ENCODE measurements around the gene STEAP1B.

Gene STEAP1B

DNA sequence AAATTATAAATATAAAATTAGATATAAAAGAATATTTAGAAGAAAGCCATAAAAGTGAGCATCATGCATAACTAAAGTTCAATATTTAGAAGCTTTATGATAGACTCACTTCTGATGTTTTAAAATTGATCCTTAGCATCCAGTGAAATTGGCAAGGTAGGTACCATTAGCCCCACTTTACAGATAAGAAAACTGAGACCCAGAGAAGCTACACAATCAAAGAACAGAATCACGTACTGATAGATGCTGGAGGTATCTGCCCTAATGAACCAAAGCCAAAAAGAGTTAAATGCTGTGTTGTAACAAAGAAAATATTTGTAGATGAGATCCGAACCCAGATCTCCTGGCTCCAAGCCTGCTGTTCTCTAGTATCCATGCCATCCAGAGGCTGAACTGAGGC is 100.4 kb downstream of the STEAP1B start:
- Mint-ChIP-seq H3K4me3 (no peak overlapping the region), H3K36me3 (ENCODE audit: low read depth) (no peaks in the 10 kb centered on the region), H3K9me3 (no peaks in the 10 kb centered on the region), H3K4me1 (peaks cover 9% of the 10 kb centered on the region), H3K27ac (no peak overlapping the region), H3K27me3 (no peaks in the 10 kb centered on the region)
- ATAC-seq (no peak), DNase-seq (no peak)

DNA sequence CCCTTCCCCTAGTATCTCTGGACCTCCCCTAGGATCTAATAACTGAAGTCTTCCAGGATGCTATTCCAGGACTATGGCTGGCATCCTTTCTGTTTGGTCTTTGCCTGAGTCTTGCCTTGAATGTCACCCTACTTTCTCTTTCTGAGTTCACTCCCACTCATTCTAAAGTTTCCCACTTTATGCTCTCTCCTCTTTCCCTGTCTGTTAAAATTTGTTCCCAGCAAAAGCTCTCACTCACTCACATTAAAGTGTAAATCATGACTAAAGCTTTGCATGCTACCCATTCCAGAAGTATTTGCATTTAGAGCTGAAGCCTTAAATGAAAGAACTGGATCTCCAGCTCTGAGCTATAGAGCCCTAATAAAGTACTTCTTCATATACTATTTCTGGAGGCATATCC is 100.9 kb downstream of the STEAP1B start:
- Mint-ChIP-seq H3K4me3 (no peak overlapping the region), H3K27me3 (no peaks in the 10 kb centered on the region), H3K36me3 (ENCODE audit: low read depth) (no peaks in the 10 kb centered on the region), H3K9me3 (no peaks in the 10 kb centered on the region), H3K4me1 (peaks cover 9% of the 10 kb centered on the region), H3K27ac (no peak overlapping the region)
- ATAC-seq (no peak), DNase-seq (no peak)

DNA sequence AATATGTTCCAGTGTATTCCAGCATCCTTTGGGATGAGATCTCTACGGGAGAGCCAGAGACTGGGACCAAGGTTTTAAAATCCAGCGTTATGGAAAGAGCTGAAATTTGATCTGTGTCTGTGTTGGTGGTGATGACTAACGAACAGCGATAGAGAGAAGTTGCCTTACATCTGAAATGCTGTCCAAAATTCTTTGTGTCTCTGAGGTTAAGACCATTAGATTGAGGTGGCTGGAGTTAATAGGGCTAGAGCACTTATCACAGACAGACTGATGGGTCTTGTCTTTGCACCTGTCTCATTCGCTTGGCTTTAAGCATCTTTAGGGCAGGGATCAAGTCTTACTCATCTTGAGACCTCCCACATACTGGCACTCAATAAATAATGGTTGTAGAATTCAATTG is 102.0 kb downstream of the STEAP1B start:
- no peak for ATAC-seq
- DNase-seq, result no peak
- no peaks in the 10 kb centered on the region for H3K27me3 Mint-ChIP-seq
- H3K27ac Mint-ChIP-seq, result no peak overlapping the region
- H3K36me3 Mint-ChIP-seq (ENCODE audit: low read depth), result no peaks in the 10 kb centered on the region
- H3K4me1 Mint-ChIP-seq, result peaks cover 7% of the 10 kb centered on the region
- H3K9me3 Mint-ChIP-seq, result no peaks in the 10 kb centered on the region
- no peak overlapping the region for H3K4me3 Mint-ChIP-seq

DNA sequence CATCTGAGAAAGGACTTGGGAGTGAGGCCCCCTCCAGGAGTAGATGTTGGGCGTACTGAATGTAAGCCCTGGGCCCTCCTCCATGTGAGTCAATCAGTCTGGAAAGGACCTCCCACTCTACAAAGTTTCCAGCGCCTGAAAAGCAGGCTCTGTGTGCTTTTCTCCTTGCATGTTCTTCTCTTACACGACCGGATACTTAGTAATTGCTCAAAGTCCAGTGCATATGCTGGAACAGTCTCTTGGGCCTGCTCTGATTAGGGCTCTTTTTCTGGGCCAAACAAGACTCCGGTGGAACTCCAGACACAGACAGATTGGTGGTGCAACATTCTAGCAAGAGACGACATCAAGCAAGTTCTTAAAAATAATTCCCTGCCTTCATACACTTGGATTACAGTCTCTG is 104.8 kb downstream of the STEAP1B start:
- Mint-ChIP-seq H3K27ac (no peak overlapping the region), H3K27me3 (peaks cover 2% of the 10 kb centered on the region), H3K4me1 (no peaks in the 10 kb centered on the region), H3K9me3 (no peaks in the 10 kb centered on the region), H3K36me3 (ENCODE audit: low read depth) (no peaks in the 10 kb centered on the region), H3K4me3 (no peak overlapping the region)
- ATAC-seq (no peak), DNase-seq (no peak)

DNA sequence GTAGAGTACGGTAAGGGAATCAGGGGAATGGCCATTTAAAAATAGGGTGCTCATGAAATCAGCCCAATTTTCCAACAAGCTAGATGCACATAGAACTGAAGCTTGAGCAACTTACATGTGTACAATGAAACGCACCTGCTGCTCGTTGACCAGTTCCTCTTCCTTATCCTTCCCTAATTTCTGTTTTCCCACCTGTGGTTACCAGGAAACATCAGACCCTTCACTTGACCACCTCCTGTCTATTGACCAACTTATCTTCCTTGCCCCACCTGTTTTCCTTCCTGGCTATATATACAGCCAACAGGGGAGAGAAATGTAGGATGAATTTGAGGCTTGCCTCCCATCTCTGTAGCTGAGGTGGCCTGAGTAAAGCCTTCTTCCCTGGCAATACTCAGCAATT is 105.2 kb downstream of the STEAP1B start:
- no peak for ATAC-seq
- no peak overlapping the region for H3K4me3 Mint-ChIP-seq
- no peak overlapping the region for H3K27ac Mint-ChIP-seq
- no peaks in the 10 kb centered on the region for H3K9me3 Mint-ChIP-seq
- no peaks in the 10 kb centered on the region for H3K36me3 Mint-ChIP-seq (ENCODE audit: low read depth)
- DNase-seq, result no peak
- no peaks in the 10 kb centered on the region for H3K4me1 Mint-ChIP-seq
- H3K27me3 Mint-ChIP-seq, result peaks cover 2% of the 10 kb centered on the region

DNA sequence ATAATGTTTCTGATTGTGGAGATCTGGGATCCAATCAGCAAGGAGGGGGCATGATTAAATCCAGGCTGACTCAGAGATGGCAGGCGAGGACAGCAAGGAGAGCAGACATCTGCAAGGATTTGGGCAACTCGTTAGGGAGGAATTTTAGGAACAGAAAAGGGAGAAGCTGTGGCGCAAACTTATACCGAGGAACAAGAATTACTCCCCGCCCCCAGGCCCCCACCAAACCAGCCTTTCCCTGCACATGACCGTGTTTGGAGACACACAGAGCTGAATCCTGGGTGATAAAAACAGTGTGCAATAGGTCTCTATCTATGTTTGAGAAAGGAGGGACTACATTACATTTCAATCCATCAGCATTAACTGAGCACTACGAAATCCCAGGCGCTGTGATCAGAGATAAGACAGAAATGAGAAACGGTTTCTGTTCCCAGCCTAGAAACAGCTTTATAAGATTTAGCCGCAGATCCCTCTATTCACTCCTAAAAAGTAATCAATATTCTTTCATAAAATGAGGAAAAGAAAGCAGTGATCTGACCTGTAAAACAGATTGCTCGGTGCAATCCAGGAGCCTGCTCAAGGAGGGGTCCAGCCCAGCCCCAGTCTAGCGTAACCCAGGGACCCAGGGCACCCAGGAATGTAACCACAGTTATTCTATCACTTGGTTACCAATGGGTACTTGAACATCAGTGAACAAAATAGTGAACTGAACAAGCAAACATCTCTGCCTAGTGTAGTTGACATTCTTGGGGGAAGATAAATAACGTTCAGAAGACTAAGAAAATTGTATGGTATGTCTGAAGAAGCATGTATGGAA is 105.9 kb downstream of the STEAP1B start:
- Mint-ChIP-seq H3K9me3 (no peaks in the 10 kb centered on the region), H3K4me3 (no peak overlapping the region), H3K27me3 (peaks cover 2% of the 10 kb centered on the region), H3K36me3 (ENCODE audit: low read depth) (no peaks in the 10 kb centered on the region), H3K27ac (no peak overlapping the region), H3K4me1 (no peaks in the 10 kb centered on the region)
- ATAC-seq (no peak), DNase-seq (no peak)

DNA sequence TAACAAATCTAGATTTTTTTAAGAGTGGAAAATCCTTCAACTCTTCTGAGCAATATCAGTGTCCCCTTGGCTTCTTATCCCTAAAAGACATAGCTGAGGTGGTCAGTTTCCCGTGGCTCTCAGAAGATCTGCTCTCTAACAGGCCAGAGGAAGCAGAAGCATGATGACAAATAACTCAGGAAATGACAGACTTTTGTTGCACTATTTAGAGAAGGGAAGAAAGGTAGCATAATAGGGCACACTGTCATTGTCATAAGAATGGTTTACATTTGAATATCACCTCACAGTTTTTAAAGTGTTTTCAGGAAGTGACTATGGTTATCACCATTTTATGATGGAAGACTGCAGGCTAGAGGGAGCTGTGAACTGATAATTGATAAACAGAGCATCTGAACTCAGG is 109.5 kb downstream of the STEAP1B start:
- Mint-ChIP-seq H3K9me3 (no peaks in the 10 kb centered on the region), H3K4me3 (no peak overlapping the region), H3K27me3 (peaks cover 4% of the 10 kb centered on the region), H3K36me3 (ENCODE audit: low read depth) (no peaks in the 10 kb centered on the region), H3K4me1 (no peaks in the 10 kb centered on the region), H3K27ac (no peak overlapping the region)
- ATAC-seq (no peak), DNase-seq (no peak)

DNA sequence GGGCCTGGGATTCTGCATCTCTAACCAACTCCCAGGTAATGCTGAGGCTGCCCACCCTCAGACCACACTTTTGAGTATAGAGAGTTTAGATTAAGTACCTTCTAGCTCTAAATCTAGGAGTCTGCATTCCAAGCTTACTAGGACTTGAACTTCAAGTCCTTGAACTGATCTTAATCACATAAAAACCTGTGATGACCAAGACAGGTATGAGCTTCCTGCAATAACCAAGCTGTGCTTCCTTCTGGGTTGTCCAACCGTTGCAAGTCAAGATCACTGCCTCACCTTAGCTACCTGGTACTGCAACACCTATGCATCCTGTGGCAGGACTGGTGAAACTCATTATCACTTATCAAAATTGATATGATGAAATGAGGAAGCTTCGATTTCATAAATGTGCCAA is 110.1 kb downstream of the STEAP1B start:
- no peak overlapping the region for H3K27ac Mint-ChIP-seq
- no peaks in the 10 kb centered on the region for H3K9me3 Mint-ChIP-seq
- DNase-seq (no peak), ATAC-seq (no peak)
- no peak overlapping the region for H3K4me3 Mint-ChIP-seq
- H3K36me3 Mint-ChIP-seq (ENCODE audit: low read depth), result no peaks in the 10 kb centered on the region
- H3K4me1 Mint-ChIP-seq, result no peaks in the 10 kb centered on the region
- H3K27me3 Mint-ChIP-seq, result peaks cover 4% of the 10 kb centered on the region

DNA sequence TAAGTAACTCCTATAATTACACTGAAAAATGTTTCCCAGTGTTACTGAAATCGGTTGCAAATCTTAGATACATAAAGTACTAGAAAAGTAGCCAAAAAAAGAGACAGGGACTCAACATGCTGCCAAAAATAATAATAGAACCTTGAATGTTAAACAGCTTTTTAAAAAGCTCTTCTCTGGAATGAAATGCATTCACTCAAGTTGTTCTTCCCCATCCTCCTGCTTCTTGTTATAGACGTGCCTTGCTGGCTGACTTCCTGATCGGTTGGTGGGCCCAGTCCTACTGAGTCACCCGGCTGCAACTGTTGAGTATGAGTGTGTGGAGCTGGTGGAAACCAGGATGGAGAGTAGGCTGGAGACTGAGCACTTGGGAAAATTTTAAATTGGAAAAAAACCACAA is 112.4 kb downstream of the STEAP1B start:
- H3K27ac Mint-ChIP-seq, result no peak overlapping the region
- no peak overlapping the region for H3K4me3 Mint-ChIP-seq
- ATAC-seq (no peak), DNase-seq (no peak)
- H3K9me3 Mint-ChIP-seq, result no peaks in the 10 kb centered on the region
- H3K4me1 Mint-ChIP-seq, result no peaks in the 10 kb centered on the region
- H3K27me3 Mint-ChIP-seq, result peaks cover 4% of the 10 kb centered on the region
- no peaks in the 10 kb centered on the region for H3K36me3 Mint-ChIP-seq (ENCODE audit: low read depth)

DNA sequence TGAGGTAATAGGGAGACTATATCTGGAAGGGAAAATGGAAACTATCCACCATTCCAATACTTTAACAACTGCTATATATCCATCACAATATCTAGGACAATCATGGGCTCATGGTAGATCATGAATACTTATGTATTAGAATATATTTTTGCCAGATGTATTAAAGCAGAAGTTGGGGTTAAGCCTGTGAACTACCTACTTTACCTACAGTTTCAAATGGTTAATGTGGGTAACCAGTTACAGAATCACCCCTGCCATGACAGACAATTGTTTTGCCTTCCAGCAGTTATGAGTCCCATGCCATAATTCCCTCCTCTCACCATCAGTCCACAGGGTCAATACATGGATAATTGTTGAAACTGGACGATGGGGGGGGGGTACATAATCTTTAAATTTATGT is 113.1 kb downstream of the STEAP1B start:
- H3K27me3 Mint-ChIP-seq, result peaks cover 4% of the 10 kb centered on the region
- no peaks in the 10 kb centered on the region for H3K4me1 Mint-ChIP-seq
- no peak for DNase-seq
- no peak for ATAC-seq
- H3K4me3 Mint-ChIP-seq, result no peak overlapping the region
- H3K9me3 Mint-ChIP-seq, result no peaks in the 10 kb centered on the region
- H3K36me3 Mint-ChIP-seq (ENCODE audit: low read depth), result no peaks in the 10 kb centered on the region
- H3K27ac Mint-ChIP-seq, result no peak overlapping the region

DNA sequence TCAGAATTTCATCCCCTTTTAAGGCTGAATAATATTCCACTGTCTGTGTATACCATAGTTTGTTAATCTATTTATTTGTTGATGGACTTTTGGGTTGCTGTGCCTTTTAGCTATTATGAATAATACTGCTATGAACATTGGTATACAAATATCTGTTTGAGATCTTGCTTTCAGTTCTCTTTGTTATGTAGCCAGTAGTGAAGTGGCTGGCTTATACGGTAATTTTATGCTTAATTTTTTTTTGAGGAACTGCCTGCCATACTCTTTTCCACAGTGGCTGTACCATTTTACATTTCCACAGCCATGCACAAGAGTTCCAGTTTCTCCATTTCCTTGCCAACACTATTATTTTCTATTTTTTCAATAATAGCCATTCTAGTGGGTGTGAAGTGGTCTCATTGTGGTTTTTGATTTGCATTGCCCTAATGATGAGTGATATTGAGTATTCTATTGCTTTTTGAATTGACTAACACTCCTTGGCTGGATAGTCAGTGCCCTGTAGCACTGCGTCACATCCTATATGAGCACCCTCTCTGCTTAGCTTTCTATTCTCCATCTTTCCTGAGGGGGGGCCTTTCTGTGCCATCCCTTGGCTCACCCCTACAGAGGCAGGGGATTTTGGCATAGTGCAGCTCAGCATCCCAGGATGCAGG is 113.7 kb downstream of the STEAP1B start:
- ATAC-seq (no peak), DNase-seq (no peak)
- Mint-ChIP-seq H3K9me3 (no peaks in the 10 kb centered on the region), H3K4me1 (no peaks in the 10 kb centered on the region), H3K27me3 (peaks cover 4% of the 10 kb centered on the region), H3K4me3 (no peak overlapping the region), H3K36me3 (ENCODE audit: low read depth) (no peaks in the 10 kb centered on the region), H3K27ac (no peak overlapping the region)

DNA sequence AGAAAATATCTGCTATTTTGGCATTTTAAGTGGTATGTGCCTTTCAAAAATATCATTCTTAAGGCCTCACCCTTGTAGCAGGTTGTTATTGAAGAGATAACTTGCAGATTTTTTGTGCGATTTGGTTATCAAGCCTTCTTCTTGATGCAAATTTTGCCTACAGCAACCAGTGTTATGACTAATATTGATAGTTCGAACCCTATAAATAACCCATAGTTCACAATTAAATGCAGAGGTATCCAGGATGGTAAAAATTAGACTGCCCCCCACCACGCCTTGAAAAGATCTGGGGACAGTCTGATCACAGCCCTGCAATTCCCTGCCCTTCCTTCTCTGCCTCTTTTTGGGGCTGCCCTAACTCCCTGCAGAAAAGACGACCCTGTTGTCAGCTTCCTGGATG is 114.7 kb downstream of the STEAP1B start:
- Mint-ChIP-seq H3K36me3 (ENCODE audit: low read depth) (no peaks in the 10 kb centered on the region), H3K9me3 (no peaks in the 10 kb centered on the region), H3K27ac (no peak overlapping the region), H3K4me1 (no peaks in the 10 kb centered on the region), H3K27me3 (peaks cover 2% of the 10 kb centered on the region), H3K4me3 (no peak overlapping the region)
- DNase-seq (no peak), ATAC-seq (no peak)

DNA sequence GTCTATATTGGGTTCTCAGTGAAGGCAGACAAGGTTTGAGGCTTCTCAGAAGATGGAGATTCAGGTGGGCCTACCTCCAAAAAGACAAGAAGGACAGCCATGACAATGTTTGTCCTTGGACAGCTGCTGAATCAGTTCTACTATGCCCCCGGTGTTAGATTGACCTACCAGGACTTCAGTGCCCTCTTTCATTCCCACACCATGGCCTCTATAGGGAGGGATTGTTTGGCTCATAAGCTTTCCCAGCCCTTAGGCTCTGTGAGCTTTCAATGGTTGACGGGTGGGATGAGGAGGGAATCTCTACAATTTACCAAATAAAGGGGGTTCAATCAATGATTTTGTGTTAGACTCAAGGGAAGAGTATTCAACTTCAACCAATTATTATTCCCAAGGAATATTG is 119.7 kb downstream of the STEAP1B start:
- H3K9me3 Mint-ChIP-seq, result no peaks in the 10 kb centered on the region
- H3K27ac Mint-ChIP-seq, result no peak overlapping the region
- no peaks in the 10 kb centered on the region for H3K4me1 Mint-ChIP-seq
- ATAC-seq (no peak), DNase-seq (no peak)
- no peak overlapping the region for H3K4me3 Mint-ChIP-seq
- H3K36me3 Mint-ChIP-seq (ENCODE audit: low read depth), result no peaks in the 10 kb centered on the region
- H3K27me3 Mint-ChIP-seq, result no peaks in the 10 kb centered on the region

DNA sequence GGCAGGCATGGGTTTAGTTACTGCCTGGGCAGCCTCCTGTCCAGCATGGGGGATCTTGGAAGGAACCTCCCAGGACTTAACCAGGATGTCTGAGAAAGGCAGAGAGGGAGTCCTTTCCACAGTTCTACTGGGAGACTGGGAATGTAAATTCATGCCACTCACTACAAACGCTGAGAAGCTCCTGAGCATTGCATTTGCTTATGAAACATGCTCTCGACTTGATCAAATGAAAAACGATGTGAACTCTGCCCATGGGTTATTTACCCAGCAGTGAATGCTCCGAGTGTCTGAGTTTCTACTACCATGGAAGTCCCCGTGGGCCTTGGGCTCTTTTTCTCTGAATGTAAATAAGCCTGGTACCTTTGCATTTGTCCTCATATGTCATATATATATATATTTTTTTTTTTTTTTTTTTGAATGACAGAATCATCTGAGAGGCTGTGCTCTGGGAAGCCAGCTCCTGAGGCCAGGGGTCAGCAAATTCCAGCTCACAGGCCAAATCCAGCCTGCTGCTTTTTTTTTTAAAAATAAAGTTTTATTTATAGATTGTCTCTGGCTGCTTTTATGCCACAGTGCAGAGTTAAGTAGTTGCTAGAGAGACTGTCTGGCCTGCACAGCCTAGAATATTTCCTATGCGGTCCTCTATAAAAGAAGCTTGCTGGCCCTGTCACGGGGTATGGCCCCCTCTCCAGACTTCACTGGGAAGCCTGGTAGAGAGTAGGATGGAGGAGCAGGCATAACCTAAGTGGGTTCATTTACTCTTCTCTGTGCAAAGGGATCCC is 121.6 kb downstream of the STEAP1B start:
- Mint-ChIP-seq H3K4me1 (no peaks in the 10 kb centered on the region), H3K9me3 (no peaks in the 10 kb centered on the region), H3K27ac (no peak overlapping the region), H3K4me3 (no peak overlapping the region), H3K27me3 (no peaks in the 10 kb centered on the region), H3K36me3 (ENCODE audit: low read depth) (no peaks in the 10 kb centered on the region)
- DNase-seq (no peak), ATAC-seq (no peak)

DNA sequence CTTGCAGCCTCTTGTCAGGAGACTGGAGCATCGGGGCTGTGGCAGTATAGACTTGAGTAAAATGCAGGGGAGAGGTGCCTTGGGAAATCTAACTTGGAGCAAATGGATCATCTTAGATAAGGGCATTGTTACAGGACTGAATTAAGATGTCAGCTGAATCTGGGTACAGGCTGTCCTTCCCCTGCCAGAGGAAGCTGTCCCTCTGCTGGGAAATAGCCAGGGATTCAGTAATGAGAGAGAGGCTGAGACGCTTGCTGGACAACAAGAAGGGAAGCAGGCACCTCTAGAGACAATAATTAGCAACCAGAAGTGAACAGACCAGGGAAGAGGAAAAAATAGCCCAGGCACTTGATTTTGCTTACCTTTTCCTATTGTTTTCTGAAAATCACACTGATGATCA is 122.3 kb downstream of the STEAP1B start:
- H3K9me3 Mint-ChIP-seq, result no peaks in the 10 kb centered on the region
- H3K4me1 Mint-ChIP-seq, result no peaks in the 10 kb centered on the region
- no peak overlapping the region for H3K27ac Mint-ChIP-seq

More for the DNA sequence above, 122.3 kb downstream of the STEAP1B start:
- Mint-ChIP-seq H3K36me3 (ENCODE audit: low read depth) (no peaks in the 10 kb centered on the region), H3K27me3 (no peaks in the 10 kb centered on the region), H3K4me3 (no peak overlapping the region)
- DNase-seq (no peak), ATAC-seq (no peak)
